Liver (tissue), 3 donors: ENCODE data around the gene VARS1.

Experiments used
- GABPA ChIP-seq, 2 donors: IDR thresholded peaks in 1 of 2; conservative IDR thresholded peaks in 1 of 2; 2 replicates each; pipeline ENCODE4 v1.6.1; 2016; ENCODE audit warnings: antibody characterized with exemption in 2 of 2, mild to moderate bottlenecking in 1 of 2, moderate library complexity in 1 of 2
- JUND ChIP-seq, 2 donors: IDR thresholded peaks; 2 replicates each; pipeline ENCODE4 v1.6.1; 2016; ENCODE audit warnings: antibody characterized with exemption in 2 of 2
- TAF1 ChIP-seq: conservative IDR thresholded peaks from 2 replicates; pipeline ENCODE4 v1.6.1; 2016; ENCODE audit warnings: antibody characterized with exemption, mild to moderate bottlenecking
- YY1 ChIP-seq: IDR thresholded peaks from 2 replicates; pipeline ENCODE4 v1.6.1; 2016; ENCODE audit warnings: antibody characterized with exemption, mild to moderate bottlenecking
- TF ChIP-seq, protein P1 (sequence below): fragments of 150-350 bp; IDR thresholded peaks from 2 replicates; pipeline ENCODE4 v1.5.1; 2017; ENCODE audit warnings: improper control_type of control experiment, low read depth, low read length; ENCODE audit not compliant: missing input control
- TF ChIP-seq, protein P2 (sequence below): IDR thresholded peaks from 2 replicates; pipeline ENCODE4 v1.6.1; 2016; ENCODE audit warnings: antibody characterized with exemption
- donor health status: healthy.
- donor health status: healthy.

DNA sequence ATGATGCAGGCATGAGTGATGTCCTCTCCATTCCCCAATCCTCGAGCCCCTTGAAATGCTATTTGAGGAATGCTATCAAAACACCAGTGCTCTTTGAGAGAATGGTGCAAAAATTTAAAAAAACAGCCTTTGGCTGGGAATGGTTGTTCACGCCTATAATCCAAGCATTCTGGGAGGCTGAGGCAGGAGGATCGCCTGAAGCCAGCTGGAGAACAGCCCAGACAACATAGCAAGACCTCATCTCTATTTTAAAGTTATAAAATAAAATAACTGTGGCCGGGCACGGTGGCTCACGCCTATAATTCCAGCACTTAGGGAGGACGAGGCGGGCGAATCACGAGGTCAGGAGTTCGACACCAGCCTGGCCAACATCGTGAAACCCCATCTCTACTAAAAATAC is 4.2 kb upstream of the VARS1 start:
- TF ChIP-seq, protein P1, sequence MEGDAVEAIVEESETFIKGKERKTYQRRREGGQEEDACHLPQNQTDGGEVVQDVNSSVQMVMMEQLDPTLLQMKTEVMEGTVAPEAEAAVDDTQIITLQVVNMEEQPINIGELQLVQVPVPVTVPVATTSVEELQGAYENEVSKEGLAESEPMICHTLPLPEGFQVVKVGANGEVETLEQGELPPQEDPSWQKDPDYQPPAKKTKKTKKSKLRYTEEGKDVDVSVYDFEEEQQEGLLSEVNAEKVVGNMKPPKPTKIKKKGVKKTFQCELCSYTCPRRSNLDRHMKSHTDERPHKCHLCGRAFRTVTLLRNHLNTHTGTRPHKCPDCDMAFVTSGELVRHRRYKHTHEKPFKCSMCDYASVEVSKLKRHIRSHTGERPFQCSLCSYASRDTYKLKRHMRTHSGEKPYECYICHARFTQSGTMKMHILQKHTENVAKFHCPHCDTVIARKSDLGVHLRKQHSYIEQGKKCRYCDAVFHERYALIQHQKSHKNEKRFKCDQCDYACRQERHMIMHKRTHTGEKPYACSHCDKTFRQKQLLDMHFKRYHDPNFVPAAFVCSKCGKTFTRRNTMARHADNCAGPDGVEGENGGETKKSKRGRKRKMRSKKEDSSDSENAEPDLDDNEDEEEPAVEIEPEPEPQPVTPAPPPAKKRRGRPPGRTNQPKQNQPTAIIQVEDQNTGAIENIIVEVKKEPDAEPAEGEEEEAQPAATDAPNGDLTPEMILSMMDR = no peak
- no peak for TF ChIP-seq TAF1
- TF ChIP-seq GABPA (IDR thresholded peaks at IDR 0.05 in 1 of 2, conservative IDR thresholded peaks at IDR 0.05 in 1 of 2) = no peak
- no peak for TF ChIP-seq YY1
- TF ChIP-seq, protein P2, sequence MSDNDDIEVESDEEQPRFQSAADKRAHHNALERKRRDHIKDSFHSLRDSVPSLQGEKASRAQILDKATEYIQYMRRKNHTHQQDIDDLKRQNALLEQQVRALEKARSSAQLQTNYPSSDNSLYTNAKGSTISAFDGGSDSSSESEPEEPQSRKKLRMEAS = no peak
- no peak for TF ChIP-seq JUND (IDR thresholded peaks at IDR 0.05)
